H9 (cell line): Measurements from ENCODE around the gene NEK6. TPM values are rescaled to one million over a fixed set of nuclear protein-coding genes. Genes with fewer than 3 reads are reported as not detected.
A peak's percentile ranks its signal among the peaks of the same experiment; 100 is the strongest.

Experiments used
- DNase-seq: peaks from one replicate; pipeline ENCODE4 v3.0.0-alpha.2; 2017
- H2AFZ ChIP-seq: one replicate; pipeline ENCODE4 v1.6.1; 2013; ENCODE audit warnings: mild to moderate bottlenecking, low read length, control low read depth, moderate library complexity
- H2AK5ac ChIP-seq: 2 replicates; pipeline ENCODE4 v1.6.1; 2013; ENCODE audit warnings: low read length, control low read depth, mixed read lengths; ENCODE audit not compliant: insufficient read length
- H2BK120ac ChIP-seq: one replicate; pipeline ENCODE4 v1.6.1; 2013; ENCODE audit warnings: low read depth, mild to moderate bottlenecking, low read length, control low read depth, inconsistent platforms; ENCODE audit not compliant: poor library complexity, severe bottlenecking
- H2BK12ac ChIP-seq: 2 replicates; pipeline ENCODE4 v1.6.1; 2013; ENCODE audit warnings: low read length, control low read depth, mixed read lengths, low read depth; ENCODE audit not compliant: insufficient read length
- H2BK15ac ChIP-seq: 2 replicates; pipeline ENCODE4 v1.6.1; 2013; ENCODE audit warnings: low read depth, low read length, control low read depth
- H2BK20ac ChIP-seq: one replicate; pipeline ENCODE4 v1.6.1; 2013; ENCODE audit warnings: low read depth, mild to moderate bottlenecking, low read length, control low read depth, inconsistent platforms; ENCODE audit not compliant: poor library complexity, severe bottlenecking
- H2BK5ac ChIP-seq: 2 replicates; pipeline ENCODE4 v1.6.1; 2013; ENCODE audit warnings: low read length, control low read depth, mixed read lengths; ENCODE audit not compliant: insufficient read length
- H3K14ac ChIP-seq: 2 replicates; pipeline ENCODE4 v1.6.1; 2013; ENCODE audit warnings: low read length, control low read depth; ENCODE audit not compliant: insufficient read depth
- H3K18ac ChIP-seq: 2 replicates; pipeline ENCODE4 v1.6.1; 2013; ENCODE audit warnings: low read depth, mild to moderate bottlenecking, mixed read lengths, low read length, control low read depth; ENCODE audit not compliant: insufficient read length
- H3K23ac ChIP-seq: 2 replicates; pipeline ENCODE4 v1.6.1; 2013; ENCODE audit warnings: low read length, control low read depth, mixed read lengths, low read depth; ENCODE audit not compliant: insufficient read length
- H3K23me2 ChIP-seq: 2 replicates; pipeline ENCODE4 v1.6.1; 2013; ENCODE audit warnings: low read depth, mild to moderate bottlenecking, mixed read lengths, low read length, control low read depth; ENCODE audit not compliant: insufficient read length, poor library complexity, severe bottlenecking
- H3K27ac ChIP-seq: 2 replicates; pipeline ENCODE4 v1.5.1; 2013; ENCODE audit warnings: low read length, control low read depth, mixed read lengths, low read depth; ENCODE audit not compliant: insufficient read length
- H3K27me3 ChIP-seq: 2 replicates; pipeline ENCODE4 v1.6.1; 2013; ENCODE audit warnings: low read length, control low read depth, inconsistent platforms; ENCODE audit not compliant: insufficient read depth
- H3K4ac ChIP-seq: 2 replicates; pipeline ENCODE4 v1.6.1; 2013; ENCODE audit warnings: low read depth, mild to moderate bottlenecking, control low read depth, inconsistent platforms, low read length, moderate library complexity
- H3K4me1 ChIP-seq: 2 replicates; pipeline ENCODE4 v1.6.1; 2013; ENCODE audit warnings: low read length, control low read depth, inconsistent platforms; ENCODE audit not compliant: insufficient read depth
- H3K4me2 ChIP-seq: 2 replicates; pipeline ENCODE4 v1.6.1; 2013; ENCODE audit warnings: low read length, control low read depth, mixed read lengths; ENCODE audit not compliant: insufficient read length, insufficient read depth
- H3K56ac ChIP-seq: 2 replicates; pipeline ENCODE4 v1.6.1; 2013; ENCODE audit warnings: low read depth, mild to moderate bottlenecking, mixed read lengths, low read length, control low read depth; ENCODE audit not compliant: insufficient read length
- H3K79me1 ChIP-seq: 2 replicates; pipeline ENCODE4 v1.6.1; 2013; ENCODE audit warnings: low read depth, mild to moderate bottlenecking, moderate library complexity, low read length, control low read depth, inconsistent platforms; ENCODE audit not compliant: insufficient read depth, poor library complexity, severe bottlenecking
- H3K79me2 ChIP-seq: 2 replicates; pipeline ENCODE4 v1.6.1; 2013; ENCODE audit warnings: low read length, control low read depth, inconsistent platforms; ENCODE audit not compliant: insufficient read depth
- H3K9ac ChIP-seq: 2 replicates; pipeline ENCODE4 v1.6.1; 2013; ENCODE audit warnings: low read length, control low read depth, mixed read lengths; ENCODE audit not compliant: insufficient read length; ENCODE audit errors: extremely low read depth
- H3K9me3 ChIP-seq: one replicate; pipeline ENCODE4 v1.6.1; 2013; ENCODE audit warnings: low read depth, low read length, inconsistent platforms; ENCODE audit not compliant: control insufficient read depth
- H3T11ph ChIP-seq: one replicate; pipeline ENCODE4 v1.6.1; 2013; ENCODE audit warnings: mild to moderate bottlenecking, low read length, control low read depth, inconsistent platforms
- H4K20me1 ChIP-seq: one replicate; pipeline ENCODE4 v1.6.1; 2013; ENCODE audit not compliant: control insufficient read depth, insufficient read length, insufficient read depth
- H4K5ac ChIP-seq: 2 replicates; pipeline ENCODE4 v1.6.1; 2013; ENCODE audit warnings: low read depth, mild to moderate bottlenecking, mixed read lengths, low read length, control low read depth; ENCODE audit not compliant: insufficient read length
- H4K8ac ChIP-seq: replicated peaks from 2 replicates; pipeline ENCODE4 v1.6.1; 2013; ENCODE audit warnings: low read length, control low read depth, mixed read lengths, low read depth; ENCODE audit not compliant: insufficient read length
- H4K91ac ChIP-seq: 2 replicates; pipeline ENCODE4 v1.6.1; 2013; ENCODE audit warnings: low read depth, mild to moderate bottlenecking, moderate library complexity, mixed read lengths, low read length, control low read depth; ENCODE audit not compliant: insufficient read length
- H3K27ac Mint-ChIP-seq, 3 experiments: 2 replicates in 2 of 3; 3 replicates in 1 of 3; pipeline ENCODE4 v1.8.0; 2020 to 2021; ENCODE audit warnings: mixed read lengths in 3 of 3, mild to moderate bottlenecking in 1 of 3, moderate library complexity in 1 of 3
- H3K27me3 Mint-ChIP-seq: 2 replicates; pipeline ENCODE4 v1.8.0; 2021; ENCODE audit warnings: low read depth, mild to moderate bottlenecking, moderate library complexity, mixed read lengths
- H3K36me3 Mint-ChIP-seq, 3 experiments: 2 replicates in 2 of 3; 3 replicates in 1 of 3; pipeline ENCODE4 v1.8.0; 2020 to 2021; ENCODE audit warnings: low read depth in 3 of 3, mixed read lengths in 3 of 3; ENCODE audit not compliant: insufficient read depth in 1 of 3
- H3K4me1 Mint-ChIP-seq, 2 experiments: 2 replicates each; pipeline ENCODE4 v1.8.0; 2020; ENCODE audit warnings: mixed read lengths in 2 of 2
- H3K4me3 Mint-ChIP-seq, 2 experiments: 2 replicates in 1 of 2; 3 replicates in 1 of 2; pipeline ENCODE4 v1.8.0; 2020 to 2021; ENCODE audit warnings: mild to moderate bottlenecking in 2 of 2, mixed read lengths in 2 of 2, moderate library complexity in 1 of 2
- H3K9me3 Mint-ChIP-seq, 2 experiments: 2 replicates in 1 of 2; 3 replicates in 1 of 2; pipeline ENCODE4 v1.8.0; 2020; ENCODE audit warnings: mild to moderate bottlenecking in 2 of 2, mixed read lengths in 2 of 2, moderate library complexity in 1 of 2
- CTCF ChIP-seq: fragments of 200-600 bp; sonication (generic); conservative IDR thresholded peaks from 3 replicates; pipeline ENCODE4 v1.8.0; 2021; ENCODE audit warnings: antibody characterized with exemption, mild to moderate bottlenecking
- WGBS: extraction: QIAGEN DNeasy Blood & Tissue Kit; methylation state at CpG from one replicate; pipeline ENCODE4 v1.1.7; 2013; ENCODE audit warnings: missing lambda C conversion rate, low lambda C conversion rate, mixed read lengths; ENCODE audit not compliant: insufficient read length; ENCODE audit errors: extremely low coverage; 5-methylcytosine and 5-hydroxymethylcytosine counted together
- total RNA-seq: library from RNA; stranded (reverse); gene quantifications from 2 replicates; pipeline ENCODE4 v1.2.1, GENCODE V29; 2021

NEK6 gene
- total RNA-seq, 1 experiment from 2014 or later, result 14.3 TPM

- no peak overlapping the region for H3K4me2 ChIP-seq
- no peaks in the 10 kb centered on the region for H3K9me3 ChIP-seq
- H3K18ac ChIP-seq, result no peak overlapping the region
- H3K79me1 ChIP-seq, result peaks cover 9% of the 10 kb centered on the region
- H4K91ac ChIP-seq, result no peak overlapping the region
- Mint-ChIP-seq H3K27ac (peak overlapping the region in 2 of 3 experiments; percentile 44 to 94; a peak in 3 of 7 replicates), H3K9me3 (no peaks in the 10 kb centered on the region), H3K36me3 (peaks cover 14 to 30% (median 18%) of the 10 kb centered on the region in 3 experiments; a peak in 6 of 7 replicates), H3K4me1 (peaks cover 5 to 13% of the 10 kb centered on the region in 2 experiments; a peak in 3 of 4 replicates), H3K4me3 (no peak overlapping the region), H3K27me3 (no peaks in the 10 kb centered on the region)
- H4K20me1 ChIP-seq, result no peaks in the 10 kb centered on the region
- no peak overlapping the region for H3T11ph ChIP-seq
- no peak overlapping the region for H2AK5ac ChIP-seq
- no peak overlapping the region for H3K23ac ChIP-seq
- no peaks in the 10 kb centered on the region for H3K27me3 ChIP-seq
- no peak overlapping the region for H2BK5ac ChIP-seq
- no peak overlapping the region for H3K56ac ChIP-seq
- no peak overlapping the region for H4K8ac ChIP-seq
- H3K4me1 ChIP-seq, result 0 out of 2 replicates have a peak, but pooled peaks cover 3% of the 10 kb centered on the region
- H3K14ac ChIP-seq, result no peak overlapping the region
- no peak for DNase-seq
- no peak overlapping the region for H2BK20ac ChIP-seq
- H2BK15ac ChIP-seq, result no peak overlapping the region
- H4K5ac ChIP-seq, result no peak overlapping the region
- no peak overlapping the region for H2BK12ac ChIP-seq
- TF ChIP-seq CTCF, result peak; percentile 56
- WGBS, result no CpG with 5 or more reads among the region's 13 CpGs
- no peak overlapping the region for H3K27ac ChIP-seq
- H3K4ac ChIP-seq, result no peak overlapping the region
- H3K79me2 ChIP-seq, result peaks cover 3% of the 10 kb centered on the region; the same call in 1 of the 2 replicates
- H3K23me2 ChIP-seq, result no peaks in the 10 kb centered on the region
- H2BK120ac ChIP-seq, result no peak overlapping the region
- no peak overlapping the region for H3K9ac ChIP-seq
- no peak overlapping the region for H2AFZ ChIP-seq
Observed at GRCh38 chr9:124357721-124358361, 100.1 kb downstream of the NEK6 start.
